Measurements from ENCODE around the gene GAL. TPM values are rescaled to one million over a fixed set of nuclear protein-coding genes. Genes with fewer than 3 reads are reported as not detected.

GAL gene
- total RNA-seq, 1 donor from 2014 or later, result 1.5 TPM

GRCh38 chr11:68734111-68734510 is 49.8 kb downstream of the GAL start:
- no peak for DNase-seq (ENCODE audit: low spot score, unreplicated experiment)
- TF ChIP-seq CTCF (IDR thresholded peaks at IDR 0.05; ENCODE audit: unreplicated experiment), result no peak
- no peak overlapping the region for H3K27ac Mint-ChIP-seq
- no peak overlapping the region for H3K4me3 Mint-ChIP-seq (ENCODE audit: low read depth)
- no peaks in the 10 kb centered on the region for H3K27me3 Mint-ChIP-seq
- no peaks in the 10 kb centered on the region for H3K4me1 Mint-ChIP-seq (ENCODE audit: low read depth)
- peaks cover 2% of the 10 kb centered on the region for H3K36me3 Mint-ChIP-seq (ENCODE audit: insufficient read depth)
- H3K9me3 Mint-ChIP-seq (ENCODE audit: low read depth), result no peaks in the 10 kb centered on the region

GRCh38 chr11:68735125-68735524 is 50.8 kb downstream of the GAL start:
- no peak overlapping the region for H3K4me3 Mint-ChIP-seq (ENCODE audit: low read depth)
- no peaks in the 10 kb centered on the region for H3K9me3 Mint-ChIP-seq (ENCODE audit: low read depth)
- no peak for DNase-seq (ENCODE audit: low spot score, unreplicated experiment)
- TF ChIP-seq CTCF (IDR thresholded peaks at IDR 0.05; ENCODE audit: unreplicated experiment), result no peak
- H3K27ac Mint-ChIP-seq, result no peak overlapping the region
- peaks cover 2% of the 10 kb centered on the region for H3K36me3 Mint-ChIP-seq (ENCODE audit: insufficient read depth)
- no peaks in the 10 kb centered on the region for H3K27me3 Mint-ChIP-seq
- no peaks in the 10 kb centered on the region for H3K4me1 Mint-ChIP-seq (ENCODE audit: low read depth)

GRCh38 chr11:68735646-68736045 is 51.3 kb downstream of the GAL start:
- no peaks in the 10 kb centered on the region for H3K9me3 Mint-ChIP-seq (ENCODE audit: low read depth)
- H3K27me3 Mint-ChIP-seq, result no peaks in the 10 kb centered on the region
- no peaks in the 10 kb centered on the region for H3K4me1 Mint-ChIP-seq (ENCODE audit: low read depth)
- no peak overlapping the region for H3K4me3 Mint-ChIP-seq (ENCODE audit: low read depth)
- H3K27ac Mint-ChIP-seq, result no peak overlapping the region
- DNase-seq (ENCODE audit: low spot score, unreplicated experiment), result no peak
- TF ChIP-seq CTCF (IDR thresholded peaks at IDR 0.05; ENCODE audit: unreplicated experiment), result no peak
- peaks cover 2% of the 10 kb centered on the region for H3K36me3 Mint-ChIP-seq (ENCODE audit: insufficient read depth)

Other genes starting within 250 kb of the GAL start
- gene PPP6R3, start 223.8 kb upstream of the GAL start, total RNA-seq, result 123 and 124 TPM in 2 replicates
- gene TESMIN, start 67.0 kb downstream of the GAL start, total RNA-seq, result 24.2 and 26.6 TPM in 2 replicates
- 3.8 and 5.7 TPM in 2 replicates for gene CPT1A, start 157.4 kb downstream of the GAL start, total RNA-seq
- 51.4 and 54.0 TPM in 2 replicates for gene MRPL21, start 219.3 kb downstream of the GAL start, total RNA-seq
- gene IGHMBP2, start 219.3 kb downstream of the GAL start, total RNA-seq, result 30.6 and 30.8 TPM in 2 replicates

Measured in progenitor cell of endocrine pancreas (in vitro differentiated cells).